ENCODE data around the gene IL1B. TPM values are rescaled to one million over a fixed set of nuclear protein-coding genes. Genes with fewer than 3 reads are reported as not detected.
A peak's percentile ranks its signal among the peaks of the same experiment; 100 is the strongest.

Gene IL1B
- total RNA-seq, 1 experiment from 2014 or later = 1.4 TPM

DNA sequence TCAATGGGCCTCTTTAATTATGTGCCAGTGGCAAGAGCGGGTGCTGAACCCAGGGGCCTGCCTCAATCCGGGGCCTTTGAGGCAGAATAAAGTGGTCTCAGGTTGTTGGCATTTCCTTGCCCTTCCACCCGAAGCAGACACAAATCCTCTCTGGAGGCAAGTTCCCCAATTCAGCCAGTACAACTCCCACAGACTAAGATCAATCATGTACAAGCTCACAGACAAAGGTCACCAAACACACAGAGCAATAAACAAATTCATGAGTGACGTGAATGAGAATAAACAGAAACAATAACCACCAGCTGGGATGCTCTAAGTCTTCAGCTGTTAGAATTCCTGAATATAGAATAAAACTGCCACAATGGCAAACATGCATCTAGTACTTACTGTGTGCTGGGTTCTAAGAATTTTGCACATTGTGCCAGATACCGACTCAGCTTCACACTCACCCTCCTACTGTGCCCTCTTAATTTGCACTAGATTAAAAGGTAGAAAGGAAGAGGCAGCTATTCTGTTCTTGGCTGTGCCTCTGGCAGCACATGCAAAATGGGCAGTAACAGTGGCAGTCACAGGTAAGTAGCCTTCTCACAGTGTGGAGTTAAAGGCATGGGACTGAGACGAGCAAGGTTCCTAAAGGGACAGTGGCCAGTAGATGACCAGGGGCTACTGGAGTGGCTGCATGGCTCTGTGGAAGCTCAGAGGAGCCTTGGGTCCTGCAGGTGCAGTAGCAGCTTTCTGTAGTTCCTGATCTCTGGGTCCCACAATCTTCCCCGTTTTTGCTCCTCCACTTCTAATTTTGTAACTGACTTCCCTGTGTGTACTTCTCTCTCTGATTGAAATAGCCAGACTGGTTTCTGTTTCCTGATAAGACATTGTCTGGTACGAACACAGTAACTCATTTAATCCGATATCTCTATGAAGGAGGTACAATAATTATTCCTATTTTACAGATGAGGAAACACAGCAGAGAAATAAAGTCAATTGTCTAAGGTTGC, 34.6 kb upstream of the IL1B start:
- H3K79me2 ChIP-seq (ENCODE audit: low read depth) = no peaks in the 10 kb centered on the region
- H3F3A ChIP-seq (ENCODE audit: insufficient read depth, low read depth) = peaks cover 28% of the 10 kb centered on the region
- BruUV-seq (replicated peaks) = no TSS peak
- no peaks in the 10 kb centered on the region for H3K9me2 ChIP-seq (ENCODE audit: insufficient read depth)
- H3K9me3 ChIP-seq (ENCODE audit: insufficient read depth, low read depth) = no peaks in the 10 kb centered on the region; the same call in 1 of the 2 replicates
- no peak for DNase-seq
- ChIA-PET POLR2A (ENCODE audit: unreplicated experiment) (no interaction called here), CTCF (no interaction called here)
- intact Hi-C loops (cut with micrococcal nuclease; ENCODE audit: unreplicated experiment) = no loop called here
- TF ChIP-seq, protein P1, sequence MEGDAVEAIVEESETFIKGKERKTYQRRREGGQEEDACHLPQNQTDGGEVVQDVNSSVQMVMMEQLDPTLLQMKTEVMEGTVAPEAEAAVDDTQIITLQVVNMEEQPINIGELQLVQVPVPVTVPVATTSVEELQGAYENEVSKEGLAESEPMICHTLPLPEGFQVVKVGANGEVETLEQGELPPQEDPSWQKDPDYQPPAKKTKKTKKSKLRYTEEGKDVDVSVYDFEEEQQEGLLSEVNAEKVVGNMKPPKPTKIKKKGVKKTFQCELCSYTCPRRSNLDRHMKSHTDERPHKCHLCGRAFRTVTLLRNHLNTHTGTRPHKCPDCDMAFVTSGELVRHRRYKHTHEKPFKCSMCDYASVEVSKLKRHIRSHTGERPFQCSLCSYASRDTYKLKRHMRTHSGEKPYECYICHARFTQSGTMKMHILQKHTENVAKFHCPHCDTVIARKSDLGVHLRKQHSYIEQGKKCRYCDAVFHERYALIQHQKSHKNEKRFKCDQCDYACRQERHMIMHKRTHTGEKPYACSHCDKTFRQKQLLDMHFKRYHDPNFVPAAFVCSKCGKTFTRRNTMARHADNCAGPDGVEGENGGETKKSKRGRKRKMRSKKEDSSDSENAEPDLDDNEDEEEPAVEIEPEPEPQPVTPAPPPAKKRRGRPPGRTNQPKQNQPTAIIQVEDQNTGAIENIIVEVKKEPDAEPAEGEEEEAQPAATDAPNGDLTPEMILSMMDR (conservative IDR thresholded peaks at IDR 0.05) = no peak
- TF ChIP-seq EZH2 (IDR thresholded peaks at IDR 0.05; ENCODE audit: low read depth) = no peak
- H3K4me2 ChIP-seq = no peak overlapping the region
- no peak overlapping the region for H2AFZ ChIP-seq
- no peaks in the 10 kb centered on the region for H4K20me1 ChIP-seq (ENCODE audit: insufficient read depth)
- H3K36me3 ChIP-seq (ENCODE audit: low read depth) = no peaks in the 10 kb centered on the region
- peaks cover 34% of the 10 kb centered on the region for H3K4me1 ChIP-seq (replicated peaks; ENCODE audit: insufficient read depth)
- no peak overlapping the region for H3K4me3 ChIP-seq
- no peaks in the 10 kb centered on the region for H3K27me3 ChIP-seq (ENCODE audit: insufficient read depth, low read depth)
- H3K27ac ChIP-seq = no peak overlapping the region

DNA sequence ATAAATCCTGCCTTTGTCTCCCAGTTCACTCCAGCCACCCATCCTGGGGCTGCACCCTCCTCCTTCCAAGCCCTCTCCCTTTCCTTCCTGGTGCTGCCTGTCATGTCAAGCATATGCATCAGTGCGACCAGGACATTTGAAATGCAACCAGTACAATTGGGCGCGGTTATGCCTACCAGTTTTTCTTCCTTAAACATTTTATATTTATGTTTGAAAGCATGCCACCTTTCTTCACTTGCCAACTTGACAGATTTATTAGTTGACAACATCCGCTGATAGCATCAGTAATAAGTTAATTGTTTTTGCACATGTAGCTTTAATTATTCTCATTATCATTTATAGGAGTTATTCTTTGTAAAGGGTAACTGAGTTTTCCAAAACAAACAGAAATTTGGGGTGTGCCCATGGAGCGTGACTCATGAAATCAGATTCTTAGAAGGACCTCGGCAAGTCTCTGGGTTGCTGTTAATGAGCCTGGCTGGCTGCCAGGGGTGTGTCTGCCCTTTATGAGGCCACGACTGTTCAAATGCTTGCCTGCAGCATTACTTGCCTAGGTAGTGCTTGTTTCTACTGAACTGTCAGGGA, 32.8 kb upstream of the IL1B start:
- intact Hi-C loops (cut with micrococcal nuclease; ENCODE audit: unreplicated experiment) = loop anchor here (5.0 kb wide), 2 partner anchors 68 to 107 kb away; partner anchors contain the start of gene CKAP2L
- Histone ChIP-seq H3K79me2 (ENCODE audit: low read depth) (no peaks in the 10 kb centered on the region), H3K27ac (peak overlapping the region; percentile 56), H3K4me1 (replicated peaks; ENCODE audit: insufficient read depth) (peaks cover 34% of the 10 kb centered on the region), H3K9me2 (ENCODE audit: insufficient read depth) (no peaks in the 10 kb centered on the region), H3K4me3 (0 out of 2 replicates have a peak overlapping the region, but pooled peaks have one; percentile 4), H3K36me3 (ENCODE audit: low read depth) (no peaks in the 10 kb centered on the region), H3K9me3 (ENCODE audit: insufficient read depth, low read depth) (no peaks in the 10 kb centered on the region; the same call in 1 of the 2 replicates), H4K20me1 (ENCODE audit: insufficient read depth) (no peaks in the 10 kb centered on the region), H2AFZ (no peak overlapping the region), H3K4me2 (peak overlapping the region; percentile 48), H3K27me3 (ENCODE audit: insufficient read depth, low read depth) (no peaks in the 10 kb centered on the region), H3F3A (ENCODE audit: insufficient read depth, low read depth) (peaks cover 28% of the 10 kb centered on the region)
- DNase-seq = peak; percentile 91 to 97
- no peak for TF ChIP-seq EZH2 (IDR thresholded peaks at IDR 0.05; ENCODE audit: low read depth)
- BruUV-seq (replicated peaks) = no TSS peak
- POLR2A ChIA-PET (ENCODE audit: unreplicated experiment) = interaction anchor here (0.5 kb wide), 1 partner anchor 106 kb away, joined by 4 read pairs; no protein-coding TSS in a partner anchor
- CTCF ChIA-PET = interaction anchor here (0.6 to 0.7 kb wide), 2 partner anchors 73 kb away, joined by 3 read pairs; no protein-coding TSS in a partner anchor

DNA sequence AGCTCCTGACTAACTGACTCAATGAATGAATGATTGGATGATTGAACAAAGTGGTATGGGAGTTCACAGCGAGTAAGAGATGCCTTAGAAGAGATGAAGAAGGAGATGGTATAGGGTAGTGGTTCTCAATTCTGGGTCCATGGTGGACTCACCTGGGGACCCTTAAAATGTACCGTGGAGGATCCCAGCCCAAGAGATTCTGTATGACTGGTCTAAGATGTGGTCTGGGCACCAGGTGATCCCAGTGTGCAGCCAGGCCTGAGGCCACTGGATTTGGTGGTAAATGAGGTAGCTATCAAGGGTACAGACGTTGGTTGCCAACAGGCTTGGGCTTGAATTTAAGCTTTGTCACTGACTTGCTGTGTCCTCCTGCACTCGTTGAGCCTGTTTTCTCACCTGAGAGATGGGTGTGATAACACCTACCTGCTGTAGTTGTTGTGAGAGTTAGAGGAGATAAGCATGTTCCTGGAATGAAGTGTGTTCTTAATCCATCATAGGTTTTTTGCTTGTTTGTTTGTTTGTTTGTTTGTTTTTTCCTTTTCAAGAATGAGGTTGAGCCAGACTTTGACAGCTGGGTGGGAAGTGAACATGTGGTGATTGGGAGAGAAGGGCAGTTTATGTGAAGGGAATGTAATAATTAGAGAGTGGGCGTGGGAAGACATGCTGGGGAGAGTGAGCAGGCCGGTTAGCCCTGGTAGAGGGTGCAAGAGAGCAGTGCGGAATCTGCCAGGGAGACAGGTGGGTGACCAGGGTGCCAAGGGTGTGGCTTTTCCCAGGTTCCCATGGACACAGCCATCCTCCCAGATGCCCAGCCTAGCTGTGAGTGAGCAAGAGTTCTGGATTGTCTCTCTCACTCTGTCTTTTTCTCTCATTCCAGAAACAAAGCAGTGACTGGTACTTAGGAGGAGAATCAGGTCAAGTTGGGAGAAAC, 31.4 kb upstream of the IL1B start:
- no peaks in the 10 kb centered on the region; the same call in 1 of the 2 replicates for H3K9me3 ChIP-seq (ENCODE audit: insufficient read depth, low read depth)
- no peaks in the 10 kb centered on the region for H3K9me2 ChIP-seq (ENCODE audit: insufficient read depth)
- H3F3A ChIP-seq (ENCODE audit: insufficient read depth, low read depth) = peaks cover 28% of the 10 kb centered on the region
- TF ChIP-seq, protein P1 (conservative IDR thresholded peaks at IDR 0.05) = no peak
- TF ChIP-seq EZH2 (IDR thresholded peaks at IDR 0.05; ENCODE audit: low read depth) = no peak
- intact Hi-C loops (cut with micrococcal nuclease; ENCODE audit: unreplicated experiment) = loop anchor here (5.0 kb wide), 2 partner anchors 69 to 106 kb away; partner anchors contain the start of gene CKAP2L
- H4K20me1 ChIP-seq (ENCODE audit: insufficient read depth) = no peaks in the 10 kb centered on the region
- no peak overlapping the region for H2AFZ ChIP-seq
- H3K4me1 ChIP-seq (replicated peaks; ENCODE audit: insufficient read depth) = peaks cover 34% of the 10 kb centered on the region
- no peak for DNase-seq
- CTCF ChIA-PET = no interaction called here
- H3K36me3 ChIP-seq (ENCODE audit: low read depth) = no peaks in the 10 kb centered on the region
- POLR2A ChIA-PET (ENCODE audit: unreplicated experiment) = no interaction called here
- no TSS peak for BruUV-seq (replicated peaks)
- H3K4me2 ChIP-seq = 0 out of 2 replicates have a peak overlapping the region, but pooled peaks have one; percentile 48
- no peaks in the 10 kb centered on the region for H3K79me2 ChIP-seq (ENCODE audit: low read depth)
- no peak overlapping the region for H3K4me3 ChIP-seq
- H3K27me3 ChIP-seq (ENCODE audit: insufficient read depth, low read depth) = no peaks in the 10 kb centered on the region
- H3K27ac ChIP-seq = no peak overlapping the region
